OCI-LY1 (cell line): ENCODE results near the gene SLC26A9.

Source experiments
- H2AFZ ChIP-seq: fragments of 200-600 bp; sonication (generic), shearing (Covaris generic); 2 replicates; pipeline ENCODE4 v1.6.0; 2014; ENCODE audit warnings: antibody characterized with exemption, mild to moderate bottlenecking, low read length
- H3F3A ChIP-seq: fragments of 200-600 bp; sonication (generic), shearing (Covaris generic); 2 replicates; pipeline ENCODE4 v1.6.0; 2014; ENCODE audit warnings: mild to moderate bottlenecking, antibody characterized with exemption, low read length, moderate library complexity; ENCODE audit not compliant: insufficient read depth
- H3K27ac ChIP-seq: fragments of 200-600 bp; sonication (generic); 2 replicates; pipeline ENCODE4 v1.5.1; 2014; ENCODE audit warnings: low read length, mixed run types, mild to moderate bottlenecking, low read depth; ENCODE audit not compliant: poor library complexity, severe bottlenecking
- H3K27me3 ChIP-seq: fragments of 200-600 bp; sonication (generic); 2 replicates; pipeline ENCODE4 v1.6.0; 2014; ENCODE audit warnings: antibody characterized with exemption, mild to moderate bottlenecking, low read length, moderate library complexity; ENCODE audit not compliant: insufficient read depth
- H3K36me3 ChIP-seq: fragments of 200-600 bp; sonication (generic); 2 replicates; pipeline ENCODE4 v1.6.1; 2014; ENCODE audit warnings: mild to moderate bottlenecking, antibody characterized with exemption, low read length, moderate library complexity, mixed read lengths; ENCODE audit not compliant: insufficient read depth
- H3K4me1 ChIP-seq: fragments of 200-600 bp; sonication (generic); 2 replicates; pipeline ENCODE4 v1.5.1; 2014; ENCODE audit warnings: mild to moderate bottlenecking, low read length, moderate library complexity; ENCODE audit not compliant: insufficient read depth, severe bottlenecking
- H3K4me2 ChIP-seq: fragments of 200-600 bp; sonication (generic), shearing (Covaris generic); 2 replicates; pipeline ENCODE4 v1.6.1; 2014; ENCODE audit warnings: low read length
- H3K4me3 ChIP-seq: fragments of 200-600 bp; sonication (generic); 2 replicates; pipeline ENCODE4 v1.5.1; 2014; ENCODE audit warnings: low read length, low read depth, mild to moderate bottlenecking, mixed read lengths; ENCODE audit not compliant: poor library complexity, severe bottlenecking
- H3K79me2 ChIP-seq: fragments of 200-600 bp; shearing (Covaris generic); 2 replicates; pipeline ENCODE4 v1.6.1; 2016; ENCODE audit warnings: mixed run types, low read length, mixed read lengths; ENCODE audit not compliant: insufficient read depth
- H3K9ac ChIP-seq: fragments of 200-600 bp; sonication (generic), shearing (Covaris generic); 2 replicates; pipeline ENCODE4 v1.6.1; 2014; ENCODE audit warnings: mild to moderate bottlenecking, low read length, mixed read lengths
- H3K9me2 ChIP-seq: fragments of 200-600 bp; sonication (generic), shearing (Covaris generic); 2 replicates; pipeline ENCODE4 v1.6.1; 2014; ENCODE audit warnings: low read depth, mild to moderate bottlenecking, low read length, mixed read lengths
- H3K9me3 ChIP-seq: fragments of 200-600 bp; shearing (Covaris generic); 2 replicates; pipeline ENCODE4 v1.6.1; 2014; ENCODE audit warnings: low read length, mixed read lengths
- H4K20me1 ChIP-seq: fragments of 200-600 bp; sonication (generic), shearing (Covaris generic); 2 replicates; pipeline ENCODE4 v1.6.0; 2016; ENCODE audit warnings: mild to moderate bottlenecking, low read length; ENCODE audit not compliant: insufficient read depth
- EZH2 ChIP-seq: fragments of 200-600 bp; sonication (generic), shearing (Covaris generic); IDR thresholded peaks from 2 replicates; pipeline ENCODE4 v1.8.0; 2017; ENCODE audit warnings: borderline replicate concordance, mixed run types, mild to moderate bottlenecking, antibody characterized with exemption, low read length, moderate library complexity, mixed read lengths
- TF ChIP-seq, protein P1 (sequence below): fragments of 200-600 bp; sonication (generic), shearing (Covaris generic); IDR thresholded peaks from 2 replicates; pipeline ENCODE4 v1.5.1; 2017; ENCODE audit warnings: mild to moderate bottlenecking, antibody characterized with exemption, low read length, moderate library complexity, mixed read lengths

Gene SLC26A9

DNA sequence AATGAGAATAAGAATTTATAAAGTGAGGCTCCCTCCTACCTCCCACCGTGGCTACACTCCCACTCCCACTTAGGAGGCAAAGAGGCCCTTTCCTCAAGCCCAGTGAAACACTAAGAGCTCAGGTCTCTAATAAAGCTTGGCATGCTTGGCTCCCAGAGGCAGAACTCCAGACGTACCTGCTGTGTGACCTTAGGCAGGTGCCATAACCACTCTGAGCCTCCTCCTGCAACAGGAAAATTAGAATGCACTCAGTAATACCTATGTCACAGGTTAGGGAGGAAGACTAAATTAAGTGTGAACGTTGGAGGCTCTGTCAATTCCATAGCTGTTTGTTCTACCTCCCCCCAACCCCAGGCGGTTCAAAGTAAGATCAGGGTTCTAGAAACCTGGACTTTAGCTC lies 16.5 kb upstream of the SLC26A9 start:
- TF ChIP-seq EZH2, result no peak
- TF ChIP-seq, protein P1, sequence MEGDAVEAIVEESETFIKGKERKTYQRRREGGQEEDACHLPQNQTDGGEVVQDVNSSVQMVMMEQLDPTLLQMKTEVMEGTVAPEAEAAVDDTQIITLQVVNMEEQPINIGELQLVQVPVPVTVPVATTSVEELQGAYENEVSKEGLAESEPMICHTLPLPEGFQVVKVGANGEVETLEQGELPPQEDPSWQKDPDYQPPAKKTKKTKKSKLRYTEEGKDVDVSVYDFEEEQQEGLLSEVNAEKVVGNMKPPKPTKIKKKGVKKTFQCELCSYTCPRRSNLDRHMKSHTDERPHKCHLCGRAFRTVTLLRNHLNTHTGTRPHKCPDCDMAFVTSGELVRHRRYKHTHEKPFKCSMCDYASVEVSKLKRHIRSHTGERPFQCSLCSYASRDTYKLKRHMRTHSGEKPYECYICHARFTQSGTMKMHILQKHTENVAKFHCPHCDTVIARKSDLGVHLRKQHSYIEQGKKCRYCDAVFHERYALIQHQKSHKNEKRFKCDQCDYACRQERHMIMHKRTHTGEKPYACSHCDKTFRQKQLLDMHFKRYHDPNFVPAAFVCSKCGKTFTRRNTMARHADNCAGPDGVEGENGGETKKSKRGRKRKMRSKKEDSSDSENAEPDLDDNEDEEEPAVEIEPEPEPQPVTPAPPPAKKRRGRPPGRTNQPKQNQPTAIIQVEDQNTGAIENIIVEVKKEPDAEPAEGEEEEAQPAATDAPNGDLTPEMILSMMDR, result no peak
- no peaks in the 10 kb centered on the region for H3K4me1 ChIP-seq

GRCh38 chr1:205955499-205955898 lies 12.2 kb upstream of the SLC26A9 start:
- no peaks in the 10 kb centered on the region for H4K20me1 ChIP-seq
- no peak overlapping the region for H3K4me3 ChIP-seq
- no peaks in the 10 kb centered on the region for H3K9me3 ChIP-seq
- H3K9me2 ChIP-seq, result no peaks in the 10 kb centered on the region
- H3K79me2 ChIP-seq, result no peaks in the 10 kb centered on the region
- H3K4me1 ChIP-seq, result no peaks in the 10 kb centered on the region
- no peak overlapping the region for H3K27ac ChIP-seq
- H3K27me3 ChIP-seq, result no peaks in the 10 kb centered on the region; the same call in 1 of the 2 replicates
- no peak overlapping the region for H2AFZ ChIP-seq
- no peak overlapping the region for H3K4me2 ChIP-seq
- H3K9ac ChIP-seq, result no peak overlapping the region
- TF ChIP-seq, protein P1, result no peak
- no peak for TF ChIP-seq EZH2
- H3F3A ChIP-seq, result no peaks in the 10 kb centered on the region
- no peaks in the 10 kb centered on the region for H3K36me3 ChIP-seq

More for the DNA sequence above, 16.5 kb upstream of the SLC26A9 start:
- no peak overlapping the region for H3K9ac ChIP-seq
- H3K9me3 ChIP-seq, result no peaks in the 10 kb centered on the region
- H2AFZ ChIP-seq, result no peak overlapping the region
- H3K4me3 ChIP-seq, result no peak overlapping the region
- no peaks in the 10 kb centered on the region for H3K79me2 ChIP-seq
- no peak overlapping the region for H3K27ac ChIP-seq
- no peaks in the 10 kb centered on the region for H3K9me2 ChIP-seq
- no peaks in the 10 kb centered on the region for H3K36me3 ChIP-seq
- no peaks in the 10 kb centered on the region for H4K20me1 ChIP-seq
- H3K4me2 ChIP-seq, result no peak overlapping the region
- peaks cover under 1% of the 10 kb centered on the region; the same call in 1 of the 2 replicates for H3K27me3 ChIP-seq
- H3F3A ChIP-seq, result no peaks in the 10 kb centered on the region

DNA sequence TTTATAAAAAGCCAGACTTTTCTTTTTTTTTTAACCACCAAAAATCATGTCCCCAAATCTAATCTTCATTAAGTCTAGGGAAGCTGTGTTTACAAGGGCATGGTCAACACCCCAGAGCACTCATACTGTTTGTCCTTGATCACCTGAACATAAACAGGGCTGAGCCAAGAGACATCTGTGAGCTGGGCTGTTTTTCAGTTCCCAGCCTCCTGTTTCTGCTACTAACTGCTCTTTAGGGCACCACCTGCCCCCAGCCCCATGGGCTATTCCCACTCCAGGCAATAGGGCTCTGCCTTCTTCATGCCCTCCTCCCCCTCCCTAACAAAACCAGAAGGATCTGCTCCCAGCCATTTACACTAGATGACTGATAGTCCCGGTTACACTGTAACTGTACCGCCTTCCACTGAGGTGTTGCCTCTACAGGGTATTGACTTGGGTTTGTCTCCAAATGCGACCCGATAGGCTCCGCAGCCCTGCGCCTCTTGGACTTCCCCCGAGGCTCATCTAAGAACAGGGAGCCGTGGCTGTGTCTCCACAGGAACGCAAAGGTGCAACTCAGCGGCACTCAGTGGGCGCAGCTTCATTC lies 11.7 kb upstream of the SLC26A9 start:
- Histone ChIP-seq H3K4me2 (no peak overlapping the region), H3K4me1 (no peaks in the 10 kb centered on the region), H3K36me3 (no peaks in the 10 kb centered on the region), H3K79me2 (no peaks in the 10 kb centered on the region), H3K9me3 (no peaks in the 10 kb centered on the region), H3K27ac (no peak overlapping the region), H3K9me2 (no peaks in the 10 kb centered on the region), H2AFZ (no peak overlapping the region), H4K20me1 (no peaks in the 10 kb centered on the region), H3K27me3 (no peaks in the 10 kb centered on the region; the same call in 1 of the 2 replicates), H3F3A (no peaks in the 10 kb centered on the region), H3K9ac (no peak overlapping the region), H3K4me3 (no peak overlapping the region)
- TF ChIP-seq, protein P1, result no peak
- TF ChIP-seq EZH2, result no peak
